H1 (cell line): ENCODE results near the gene CTNNA3. TPM values are rescaled to one million over a fixed set of nuclear protein-coding genes. Genes with fewer than 3 reads are reported as not detected.
"Not testable (repeated sequence)": the region's sequence is repeated elsewhere in the genome, so short reads cannot be mapped to it uniquely, and the experiment has no call there.

ENCODE experiments used
- CTCF ChIA-PET: fragments of 300-600 bp; sonication (Branson Sonifier 250); formaldehyde crosslinking; loops from one replicate; lab custom pipeline; 2021; ENCODE audit not compliant: partially characterized antibody; lab: Charles Lee
- POLR2A ChIA-PET: fragments of 300-600 bp; sonication (Branson Sonifier 250); formaldehyde crosslinking; loops from one replicate; lab custom pipeline; 2021; ENCODE audit warnings: inconsistent platforms; ENCODE audit not compliant: partially characterized antibody; lab: Charles Lee
- DNase-seq, 2 experiments: peaks; one replicate each; pipeline versions ENCODE4 v3.0.0 to v3.0.0-alpha.2; 2010 to 2022; ENCODE audit warnings: low spot score in 2 of 2, low read depth in 1 of 2, mixed read lengths in 1 of 2
- FAIRE-seq: peaks from 2 replicates; lab custom pipeline; 2011; peaks lifted over from hg19 to GRCh38; lab: Jason Lieb, UNC
- H2AFZ ChIP-seq: 2 replicates; pipeline ENCODE4 v1.8.1; 2012; ENCODE audit warnings: low read length, inconsistent platforms
- H2AK5ac ChIP-seq: 2 replicates; pipeline ENCODE4 v1.6.1; 2013; ENCODE audit warnings: low read depth, low read length
- H2BK120ac ChIP-seq: replicated peaks from 2 replicates; pipeline ENCODE3; 2013; ENCODE audit warnings: low read depth, low read length, inconsistent platforms
- H2BK12ac ChIP-seq: 2 replicates; pipeline ENCODE4 v1.6.1; 2013; ENCODE audit warnings: low read depth, low read length
- H2BK15ac ChIP-seq: 2 replicates; pipeline ENCODE4 v1.6.1; 2013; ENCODE audit warnings: low read length
- H2BK20ac ChIP-seq: 2 replicates; pipeline ENCODE4 v1.6.1; 2013; ENCODE audit warnings: low read length
- H2BK5ac ChIP-seq: 2 replicates; pipeline ENCODE4 v1.6.1; 2013; ENCODE audit warnings: low read depth, low read length
- H3K14ac ChIP-seq: 2 replicates; pipeline ENCODE4 v1.6.1; 2013; ENCODE audit warnings: inconsistent platforms; ENCODE audit not compliant: insufficient read length
- H3K18ac ChIP-seq: 2 replicates; pipeline ENCODE4 v1.6.1; 2013; ENCODE audit warnings: low read length; ENCODE audit errors: extremely low read depth
- H3K23ac ChIP-seq: 2 replicates; pipeline ENCODE4 v1.6.1; 2013; ENCODE audit warnings: inconsistent platforms; ENCODE audit not compliant: insufficient read length
- H3K23me2 ChIP-seq: 2 replicates; pipeline ENCODE4 v1.6.1; 2013; ENCODE audit warnings: low read depth, low read length
- H3K27ac ChIP-seq: 2 replicates; pipeline ENCODE4 v1.6.1; 2011; ENCODE audit warnings: low read depth, low read length, inconsistent platforms
- H3K27me3 ChIP-seq, 4 experiments: replicated peaks in 1 of 4; 1 replicate in 1 of 4; 2 replicates in 3 of 4; pipeline versions ENCODE4 v1.6.1 to v1.8.1; 2011 to 2013; ENCODE audit warnings: low read length in 3 of 4, mild to moderate bottlenecking in 3 of 4, inconsistent platforms in 2 of 4, mixed read lengths in 2 of 4, moderate library complexity in 1 of 4; ENCODE audit not compliant: control insufficient read depth in 3 of 4, insufficient read depth in 3 of 4; ENCODE audit errors: extremely low read depth in 1 of 4
- H3K36me3 ChIP-seq, 4 experiments: 2 replicates each; pipeline versions ENCODE4 v1.6.1 to v1.8.1; 2011 to 2013; ENCODE audit warnings: mild to moderate bottlenecking in 4 of 4, low read length in 3 of 4, moderate library complexity in 2 of 4, control low read depth in 1 of 4, inconsistent platforms in 1 of 4; ENCODE audit not compliant: insufficient read depth in 4 of 4, control insufficient read depth in 2 of 4
- H3K4ac ChIP-seq: replicated peaks from 2 replicates; pipeline ENCODE3; 2013; ENCODE audit warnings: low read length, low read depth, mixed read lengths, inconsistent platforms; ENCODE audit not compliant: insufficient read length
- H3K4me1 ChIP-seq, 4 experiments: replicated peaks in 1 of 4; 1 replicate in 1 of 4; 2 replicates in 3 of 4; pipeline versions ENCODE4 v1.6.1 to v1.8.1; 2011 to 2013; ENCODE audit warnings: low read length in 3 of 4, inconsistent platforms in 2 of 4, mixed read lengths in 1 of 4; ENCODE audit not compliant: insufficient read depth in 4 of 4, control insufficient read depth in 3 of 4
- H3K4me2 ChIP-seq, 2 experiments: 2 replicates each; pipeline versions ENCODE4 v1.6.1 to v1.8.1; 2011 to 2013; ENCODE audit warnings: low read depth in 2 of 2, low read length in 2 of 2, control low read depth in 1 of 2, inconsistent platforms in 1 of 2, mild to moderate bottlenecking in 1 of 2; ENCODE audit not compliant: insufficient read depth in 1 of 2
- H3K4me3 ChIP-seq, 4 experiments: fragments of 200-600, 300-600 bp in 1 of 4; sonication (generic), shearing (Covaris generic), sonication (Bioruptor Twin) in 1 of 4; 2 replicates each; pipeline versions ENCODE4 v1.5.1 to v1.8.1; 2011 to 2016; ENCODE audit warnings: low read length in 4 of 4, low read depth in 3 of 4, control low read depth in 2 of 4, inconsistent platforms in 2 of 4, mild to moderate bottlenecking in 2 of 4, mixed read lengths in 1 of 4, moderate library complexity in 1 of 4; ENCODE audit not compliant: insufficient read depth in 2 of 4; ENCODE audit errors: extremely low read depth in 1 of 4
- H3K56ac ChIP-seq: replicated peaks from 2 replicates; pipeline ENCODE3; 2013; ENCODE audit warnings: low read depth, mild to moderate bottlenecking, mixed read lengths, low read length, inconsistent platforms; ENCODE audit not compliant: insufficient read length
- H3K79me1 ChIP-seq: 2 replicates; pipeline ENCODE4 v1.6.1; 2013; ENCODE audit warnings: low read depth, low read length, control low read depth
- H3K79me2 ChIP-seq, 2 experiments: 2 replicates each; pipeline versions ENCODE4 v1.6.1 to v1.8.1; 2012 to 2013; ENCODE audit warnings: low read length in 2 of 2, mild to moderate bottlenecking in 2 of 2, inconsistent platforms in 1 of 2; ENCODE audit not compliant: insufficient read depth in 2 of 2, control insufficient read depth in 1 of 2
- H3K9ac ChIP-seq, 4 experiments: replicated peaks in 1 of 4; 1 replicate in 1 of 4; 2 replicates in 3 of 4; pipeline versions ENCODE4 v1.6.1 to v1.8.1; 2011 to 2013; ENCODE audit warnings: low read depth in 3 of 4, low read length in 3 of 4, control low read depth in 2 of 4, mild to moderate bottlenecking in 2 of 4, moderate library complexity in 2 of 4, inconsistent platforms in 1 of 4; ENCODE audit errors: extremely low read depth in 1 of 4
- H3K9me3 ChIP-seq, 2 experiments: 2 replicates each; pipeline versions ENCODE4 v1.6.1 to v1.8.1; 2012 to 2013; ENCODE audit warnings: mild to moderate bottlenecking in 2 of 2, moderate library complexity in 2 of 2, control low read depth in 1 of 2, inconsistent platforms in 1 of 2, low read depth in 1 of 2, low read length in 1 of 2, mixed read lengths in 1 of 2; ENCODE audit not compliant: insufficient read depth in 2 of 2
- H4K20me1 ChIP-seq, 2 experiments: replicated peaks in 1 of 2; 2 replicates each; pipeline versions ENCODE3 to v1.8.1; 2011 to 2013; ENCODE audit warnings: inconsistent platforms in 2 of 2, low read length in 2 of 2, mild to moderate bottlenecking in 1 of 2; ENCODE audit not compliant: insufficient read depth in 2 of 2, control insufficient read depth in 1 of 2
- H4K5ac ChIP-seq: 2 replicates; pipeline ENCODE4 v1.6.1; 2013; ENCODE audit warnings: low read length, low read depth, mixed read lengths, inconsistent platforms; ENCODE audit not compliant: insufficient read length
- H4K8ac ChIP-seq: 2 replicates; pipeline ENCODE4 v1.8.0; 2013; ENCODE audit warnings: mild to moderate bottlenecking, moderate library complexity, low read length, inconsistent platforms; ENCODE audit not compliant: insufficient read depth; ENCODE audit errors: extremely low read depth
- H4K91ac ChIP-seq: replicated peaks from 2 replicates; pipeline ENCODE3; 2013; ENCODE audit warnings: low read length, mixed read lengths, inconsistent platforms; ENCODE audit not compliant: insufficient read length
- WGBS, 2 experiments: shearing (Covaris generic) in 1 of 2; methylation state at CpG; one replicate each; pipeline versions ENCODE4 v1.1.6 to v1.1.7; 2013 to 2015; ENCODE audit warnings: low lambda C conversion rate in 2 of 2, mixed read lengths in 2 of 2, inconsistent platforms in 1 of 2, low coverage in 1 of 2, missing lambda C conversion rate in 1 of 2; ENCODE audit not compliant: insufficient replicate concordance in 2 of 2, insufficient coverage in 1 of 2, insufficient read length in 1 of 2; ENCODE audit errors: extremely low coverage in 1 of 2, missing lambda C conversion rate in 1 of 2; 5-methylcytosine and 5-hydroxymethylcytosine counted together
- polyA plus RNA-seq, 7 experiments: library from polyadenylated mRNA; depleted of rRNA in 3 of 7; stranded (reverse) in 5 of 7; unstranded in 2 of 7; fragments of >200 nt in 5 of 7; fragments of 200-250 nt in 2 of 7; gene quantifications; 1 replicate in 5 of 7; 2 replicates in 1 of 7; 4 replicates in 1 of 7; pipeline versions ENCODE4 v1.2.1 to v1.2.3, GENCODE V29; 2011 to 2013; ENCODE audit warnings: missing spikeins in 2 of 7, mixed read lengths in 2 of 7
- total RNA-seq: library from RNA; stranded (reverse); fragmentation: NEBNext Ultra II Directional; extraction: Animal tissue kit (Norgen Biotek cat#: 25700); gene quantifications from 2 replicates; pipeline ENCODE4 v1.2.1, GENCODE V29; 2021

CTNNA3 gene
- total and polyA plus RNA-seq, 2 of the 8 experiments (the other 6 are each of a cell fraction or from before 2014, with no cell fraction given), result 1.3 to 1.5 TPM

DNA sequence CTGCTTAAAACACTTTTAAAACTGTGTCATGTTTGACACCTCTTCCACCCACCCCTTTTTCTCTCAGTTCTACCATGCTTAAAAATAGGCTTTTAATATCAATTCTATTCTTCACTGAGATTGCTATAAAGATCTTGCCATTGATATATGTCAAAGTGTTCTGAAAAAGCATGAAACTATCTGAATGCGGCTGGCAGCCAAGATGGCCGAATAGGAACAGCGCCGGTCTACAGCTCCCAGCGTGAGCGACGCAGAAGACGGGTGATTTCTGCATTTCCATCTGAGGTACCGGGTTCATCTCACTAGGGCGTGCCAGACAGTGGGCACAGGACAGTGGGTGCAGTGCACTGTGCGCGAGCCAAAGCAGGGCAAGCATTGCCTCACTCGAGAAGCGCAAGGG, 137.7 kb downstream of the CTNNA3 start:
- H3K27ac ChIP-seq, H2AFZ ChIP-seq, H3K4ac ChIP-seq, H3K4me2 ChIP-seq, H3K23ac ChIP-seq, H3K4me3 ChIP-seq, H2BK5ac ChIP-seq, H3K79me2 ChIP-seq, H3K14ac ChIP-seq, H3K27me3 ChIP-seq, DNase-seq, H2BK20ac ChIP-seq, H3K23me2 ChIP-seq, POLR2A ChIA-PET, H2BK12ac ChIP-seq, H2AK5ac ChIP-seq, H3K56ac ChIP-seq, H3K36me3 ChIP-seq, H3K18ac ChIP-seq, H3K4me1 ChIP-seq, H4K5ac ChIP-seq, CTCF ChIA-PET, H4K91ac ChIP-seq, H3K9ac ChIP-seq, H2BK120ac ChIP-seq, H2BK15ac ChIP-seq, FAIRE-seq, H3K79me1 ChIP-seq, H4K8ac ChIP-seq, H4K20me1 ChIP-seq: not testable (repeated sequence)
- H3K9me3 ChIP-seq, result peaks cover 11 to 16% of the 10 kb centered on the region in 2 experiments
- 92% methylated on average over 14 of the region's 14 CpGs; no CpG with 5 or more reads in 1 of the 2 experiments for WGBS, 2 experiments
